HG02588 (cell line): ENCODE data around the gene SHANK2.

ENCODE experiments used
- ATAC-seq: cut with Tn5 transposase; IDR thresholded peaks from one replicate; pipeline ENCODE4 v1.9.1; 2021; ENCODE audit warnings: mild to moderate bottlenecking, moderate library complexity; ENCODE audit not compliant: unreplicated experiment

The SHANK2 gene

GRCh38 chr11:71203681-71204080, 48.7 kb downstream of the SHANK2 start:
- ATAC-seq: no peak

GRCh38 chr11:71202966-71203365, 49.4 kb downstream of the SHANK2 start:
- no peak for ATAC-seq

DNA sequence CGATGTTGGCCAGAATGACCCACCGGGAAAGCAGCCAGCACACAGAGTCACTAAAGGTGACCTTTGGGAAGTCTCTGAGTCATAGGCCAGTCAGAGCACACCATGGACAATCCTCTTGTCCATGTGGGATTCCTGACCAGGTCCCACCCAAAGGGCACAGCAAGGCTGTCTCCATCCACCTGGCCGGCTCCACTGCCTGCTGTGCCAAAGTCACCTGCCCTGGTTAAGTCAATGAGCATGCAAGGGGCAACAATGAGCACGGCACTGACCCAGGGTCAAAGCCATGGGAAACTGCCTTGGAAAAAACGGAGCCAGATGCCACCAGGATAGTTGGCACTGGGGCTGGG, 49.8 kb downstream of the SHANK2 start:
- ATAC-seq: no peak
